ENCODE measurements around the gene VPS13C.

The VPS13C gene

GRCh38 chr15:61815356-61816083 lies 244.7 kb downstream of the VPS13C start:
- DNase-seq: no peak

DNA sequence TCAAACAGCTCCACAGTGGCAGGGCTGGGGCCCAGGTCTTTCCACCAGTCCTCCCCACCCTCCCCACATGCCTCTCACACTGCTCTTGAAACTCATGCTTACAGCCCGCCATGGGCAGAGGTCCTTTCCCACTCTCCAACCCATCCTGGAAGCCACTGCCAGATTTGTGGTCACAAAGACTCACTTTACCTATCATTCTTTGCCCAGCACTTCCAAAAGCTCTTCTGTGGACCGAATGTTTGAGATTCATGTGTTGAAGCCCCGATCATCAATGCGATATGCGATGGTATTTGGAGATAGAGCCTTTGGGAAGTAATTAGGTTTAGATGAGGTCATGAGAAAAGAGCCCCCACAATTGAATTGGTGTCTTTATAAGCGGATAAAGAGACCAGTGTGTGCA lies 247.8 kb downstream of the VPS13C start:
- no peak for DNase-seq

GRCh38 chr15:61811952-61812351 lies 248.3 kb downstream of the VPS13C start:
- no peak for DNase-seq

DNA sequence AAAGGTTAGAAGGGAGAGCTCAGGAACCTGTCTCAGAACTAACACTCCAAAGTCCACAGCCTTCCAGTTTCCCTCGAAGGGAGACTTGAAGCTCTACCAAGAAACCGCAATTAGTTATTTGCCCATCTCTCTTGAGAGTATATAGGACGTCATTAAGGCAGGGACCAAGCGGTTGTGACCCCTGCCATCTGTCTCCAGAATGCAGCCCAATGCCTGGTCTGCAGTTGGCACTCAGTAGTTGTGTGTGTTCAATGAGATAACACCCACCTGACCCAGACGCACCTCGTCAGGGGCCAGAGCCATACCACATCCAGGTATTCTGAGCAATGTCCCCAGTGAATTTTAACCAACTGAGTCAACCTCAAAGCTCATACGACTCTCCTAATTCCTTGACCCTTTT lies 251.0 kb downstream of the VPS13C start:
- DNase-seq: no peak

DNA sequence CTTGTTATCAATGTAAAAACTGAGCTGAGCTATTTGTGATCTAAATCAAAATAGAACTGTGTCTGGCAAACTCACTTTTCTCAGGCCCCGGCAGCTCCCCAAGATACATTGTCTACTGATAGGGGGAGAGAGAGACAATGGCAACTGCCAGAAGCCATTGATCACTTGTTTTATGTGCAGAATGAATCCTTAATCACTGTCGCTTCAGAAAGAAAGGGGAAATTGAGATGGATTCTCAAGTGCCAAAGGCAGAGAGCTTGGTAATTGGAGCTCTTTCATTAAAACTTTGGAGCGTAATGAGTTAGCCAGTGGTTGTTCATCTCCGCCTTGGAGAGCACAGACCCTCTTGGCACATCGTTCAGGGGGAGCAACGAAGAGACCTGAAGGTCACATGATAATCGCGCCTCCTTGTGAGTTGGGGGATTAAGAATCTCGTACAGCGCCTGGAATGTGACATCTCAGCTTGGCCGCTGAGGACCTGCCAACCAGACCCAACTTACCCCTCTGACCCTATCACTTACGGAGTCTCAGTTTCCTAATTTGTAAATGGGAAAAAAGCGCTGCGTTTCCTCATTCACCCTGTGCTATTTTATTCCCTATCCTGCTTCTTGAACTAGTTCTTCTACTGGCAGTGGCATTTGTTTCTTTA lies 252.8 kb downstream of the VPS13C start:
- DNase-seq: no peak
